Prostate gland (tissue), 2 donors: ENCODE results near the gene NHS. TPM values are rescaled to one million over a fixed set of nuclear protein-coding genes. Genes with fewer than 3 reads are reported as not detected.

Experiments
- DNase-seq: peaks from one replicate; pipeline ENCODE4 v3.0.0-alpha.2; 2019; ENCODE audit warnings: low spot score
- H3K27ac ChIP-seq, 2 donors: fragments of 200-600 bp; sonication (generic); 2 replicates each; pipeline ENCODE4 v1.5.1; 2017 to 2019
- H3K27me3 ChIP-seq: fragments of 200-600 bp; sonication (generic); replicated peaks from 2 replicates; pipeline ENCODE4 v1.5.1; 2019; ENCODE audit not compliant: insufficient read depth
- H3K36me3 ChIP-seq, 2 donors: fragments of 200-600 bp; sonication (generic); 1 replicate in 1 of 2; 2 replicates in 1 of 2; pipeline versions ENCODE4 v1.5.1 to v1.8.1; 2017 to 2019
- H3K4me1 ChIP-seq: fragments of 200-600 bp; sonication (generic); replicated peaks from 2 replicates; pipeline ENCODE4 v1.5.1; 2019
- H3K4me3 ChIP-seq, 2 donors: fragments of 200-600 bp; sonication (generic); 2 replicates each; pipeline ENCODE4 v1.5.1; 2017 to 2019
- H3K9me3 ChIP-seq: fragments of 200-600 bp; sonication (generic); 2 replicates; pipeline ENCODE4 v1.5.1; 2017
- CTCF ChIP-seq, 4 experiments: fragments of 200-600 bp in 2 of 4; fragments of 450-650 bp in 2 of 4; sonication (generic) in 2 of 4; IDR thresholded peaks; 1 replicate in 3 of 4; 2 replicates in 1 of 4; pipeline ENCODE4 v1.5.1; 2016 to 2019; ENCODE audit warnings: antibody characterized with exemption in 4 of 4, mild to moderate bottlenecking in 2 of 4, moderate library complexity in 2 of 4
- POLR2A ChIP-seq: fragments of 450-650 bp; IDR thresholded peaks from one replicate; pipeline ENCODE4 v1.6.1; 2016; ENCODE audit warnings: antibody characterized with exemption, mild to moderate bottlenecking
- POLR2AphosphoS5 ChIP-seq: sonication (generic); formaldehyde crosslinking; IDR thresholded peaks from one replicate; pipeline ENCODE4 v1.6.1; 2017; ENCODE audit warnings: antibody characterized with exemption
- WGBS: methylation state at CpG from one replicate; pipeline ENCODE4 v1.1.5; 2018; 5-methylcytosine and 5-hydroxymethylcytosine counted together
- intact Hi-C: fragments of 100-400 bp; cut with DNase I; formaldehyde crosslinking; loops from one replicate; pipeline ENCODE4 v1.14.2; 2022
- microRNA-seq: library from miRNA; unstranded; fragments of <30 nt; microRNA quantifications from one replicate; pipeline ENCODE4, GENCODE V29; 2016
- small RNA-seq, 2 donors: library from RNA; depleted of rRNA; stranded (forward); fragments of <200 nt; gene quantifications; one replicate each; pipeline ENCODE3, GENCODE V24; 2016
- total RNA-seq, 2 donors: library from RNA; depleted of rRNA; stranded (reverse); fragments of >200 nt; gene quantifications; one replicate each; pipeline ENCODE4 v1.1.0, GENCODE V29; 2016

Gene NHS
- total RNA-seq, 2 donors from 2014 or later, result 4.8 to 17.7 TPM

DNA sequence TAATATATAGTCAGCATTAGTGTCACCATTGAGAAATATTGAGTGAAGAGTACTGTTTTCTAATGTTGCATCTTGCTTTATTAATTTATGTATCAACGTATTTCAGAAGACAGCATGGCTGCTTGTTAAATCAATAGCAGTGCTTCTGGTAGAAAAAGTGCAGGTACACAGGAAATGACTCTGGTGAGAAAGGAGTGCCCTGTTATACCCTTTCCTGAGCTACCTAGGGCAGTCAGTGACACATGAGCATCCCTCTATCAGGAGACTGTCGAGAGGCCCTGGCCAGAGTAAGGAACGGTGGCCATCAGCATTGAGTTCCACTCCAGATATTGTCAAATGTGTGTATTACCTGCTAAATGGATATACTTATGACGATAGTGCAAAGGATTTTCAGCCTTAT is 404.4 kb downstream of the NHS start:
- intact Hi-C loops, result no loop called here
- TF ChIP-seq POLR2AphosphoS5 (no peak), CTCF (IDR thresholded peaks at IDR 0.05) (no peak), POLR2A (no peak)

More for the DNA sequence above, 404.4 kb downstream of the NHS start:
- no peak for DNase-seq
- H3K4me3 ChIP-seq, result no peak overlapping the region
- H3K27ac ChIP-seq, result no peak overlapping the region
- no peaks in the 10 kb centered on the region for H3K4me1 ChIP-seq
- H3K9me3 ChIP-seq, result no peaks in the 10 kb centered on the region
- no peaks in the 10 kb centered on the region for H3K36me3 ChIP-seq
- H3K27me3 ChIP-seq, result no peaks in the 10 kb centered on the region
- WGBS, result 81% methylated on average over 4 of the region's 4 CpGs

Small RNAs within 50 kb of the gene (microRNA-seq; reads per million reads assigned to microRNA genes)
- gene MIR4768, result not detected

Small RNAs within 50 kb of the gene (small RNA-seq; reads per million reads assigned to genes)
- 0.09 to 0.10 reads per million in 2 donors for gene MIR4768
- 0 reads per million in 2 donors for gene RF01210
